Type B pancreatic cell (in vitro differentiated cells): ENCODE results near the gene HLA-DRB1. TPM values are rescaled to one million over a fixed set of nuclear protein-coding genes. Genes with fewer than 3 reads are reported as not detected.

Experiments
- DNase-seq: peaks from one replicate; pipeline ENCODE4 v3.0.0; 2021; ENCODE audit warnings: mixed read lengths; ENCODE audit not compliant: unreplicated experiment; ENCODE audit errors: extremely low spot score
- H3K27ac Mint-ChIP-seq: 2 replicates; pipeline ENCODE4 v1.8.0; 2021; ENCODE audit warnings: mild to moderate bottlenecking, mixed read lengths
- H3K27me3 Mint-ChIP-seq: 2 replicates; pipeline ENCODE4 v1.8.0; 2021; ENCODE audit warnings: mixed read lengths
- H3K36me3 Mint-ChIP-seq: 2 replicates; pipeline ENCODE4 v1.8.0; 2021; ENCODE audit warnings: mixed read lengths
- H3K4me1 Mint-ChIP-seq: one replicate; pipeline ENCODE4 v1.8.0; 2021; ENCODE audit warnings: mixed read lengths; ENCODE audit not compliant: unreplicated experiment
- H3K4me3 Mint-ChIP-seq: 2 replicates; pipeline ENCODE4 v1.8.0; 2021; ENCODE audit warnings: mild to moderate bottlenecking, mixed read lengths
- H3K9me3 Mint-ChIP-seq: 2 replicates; pipeline ENCODE4 v1.8.0; 2021; ENCODE audit warnings: mixed read lengths
- CTCF ChIP-seq: fragments of 200-600 bp; sonication (generic); conservative IDR thresholded peaks from 2 replicates; pipeline ENCODE4 v1.5.0; 2021; ENCODE audit warnings: antibody characterized with exemption, mild to moderate bottlenecking
- total RNA-seq: library from RNA; stranded (reverse); gene quantifications from 2 replicates; pipeline ENCODE4 v1.2.1, GENCODE V29; 2021; ENCODE audit warnings: low replicate concordance

HLA-DRB1 gene
- total RNA-seq, 1 donor from 2014 or later, result 24.3 TPM

- Mint-ChIP-seq H3K9me3 (no peaks in the 10 kb centered on the region), H3K4me3 (no peak overlapping the region), H3K27ac (no peak overlapping the region), H3K4me1 (peaks cover 4% of the 10 kb centered on the region), H3K27me3 (peaks cover 5% of the 10 kb centered on the region), H3K36me3 (no peaks in the 10 kb centered on the region)
- DNase-seq, result no peak
- no peak for TF ChIP-seq CTCF
These were observed 21.1 kb downstream of the HLA-DRB1 start for GRCh38 chr6:32568561-32568960.

GRCh38 chr6:32566957-32567356, 22.7 kb downstream of the HLA-DRB1 start:
- TF ChIP-seq CTCF, result no peak
- no peaks in the 10 kb centered on the region for H3K36me3 Mint-ChIP-seq
- H3K4me1 Mint-ChIP-seq, result peaks cover 4% of the 10 kb centered on the region
- no peak for DNase-seq
- peak overlapping the region; percentile 12 for H3K4me3 Mint-ChIP-seq
- H3K27ac Mint-ChIP-seq, result peak overlapping the region; percentile 56
- H3K9me3 Mint-ChIP-seq, result no peaks in the 10 kb centered on the region
- peaks cover 5% of the 10 kb centered on the region for H3K27me3 Mint-ChIP-seq

GRCh38 chr6:32565511-32565910, 24.1 kb downstream of the HLA-DRB1 start:
- peaks cover 4% of the 10 kb centered on the region for H3K4me1 Mint-ChIP-seq
- peaks cover 5% of the 10 kb centered on the region for H3K27me3 Mint-ChIP-seq
- H3K36me3 Mint-ChIP-seq, result no peaks in the 10 kb centered on the region
- no peak overlapping the region for H3K4me3 Mint-ChIP-seq
- no peak for TF ChIP-seq CTCF
- H3K27ac Mint-ChIP-seq, result no peak overlapping the region
- no peak for DNase-seq
- no peaks in the 10 kb centered on the region for H3K9me3 Mint-ChIP-seq

GRCh38 chr6:32562940-32563339, 26.7 kb downstream of the HLA-DRB1 start:
- Mint-ChIP-seq H3K27me3 (no peaks in the 10 kb centered on the region), H3K36me3 (no peaks in the 10 kb centered on the region), H3K27ac (peak overlapping the region; percentile 99), H3K9me3 (no peaks in the 10 kb centered on the region), H3K4me1 (no peaks in the 10 kb centered on the region), H3K4me3 (peak overlapping the region; percentile 71)
- no peak for TF ChIP-seq CTCF
- no peak for DNase-seq

GRCh38 chr6:32559747-32560146, 29.9 kb downstream of the HLA-DRB1 start:
- no peaks in the 10 kb centered on the region for H3K36me3 Mint-ChIP-seq
- no peaks in the 10 kb centered on the region for H3K4me1 Mint-ChIP-seq
- no peak for TF ChIP-seq CTCF
- H3K4me3 Mint-ChIP-seq, result peak overlapping the region; percentile 62
- peaks cover 5% of the 10 kb centered on the region for H3K9me3 Mint-ChIP-seq
- no peaks in the 10 kb centered on the region for H3K27me3 Mint-ChIP-seq
- H3K27ac Mint-ChIP-seq, result peak overlapping the region; percentile 93
- DNase-seq, result no peak
